PC-3 (cell line): ENCODE measurements around the gene XAGE1B. TPM values are rescaled to one million over a fixed set of nuclear protein-coding genes. Genes with fewer than 3 reads are reported as not detected.
"Not testable (repeated sequence)": the region's sequence is repeated elsewhere in the genome, so short reads cannot be mapped to it uniquely, and the experiment has no call there.

ENCODE experiments used
- ATAC-seq: fragments of 200-7000 bp; cut with Tn5 transposase; 2 replicates; pipeline ENCODE4 v1.9.1; 2020; ENCODE audit warnings: mild to moderate bottlenecking, moderate library complexity
- BruUV-seq: library from RNA; stranded (reverse); fragments of 400-500 nt; replicated peaks from 2 replicates; lab custom pipeline; 2021; lab: Mats Ljungman, UMichigan
- CTCF ChIA-PET: fragments of 300-600 bp; sonication (Branson Sonifier 250); formaldehyde crosslinking; loops from one replicate; lab custom pipeline; 2022; ENCODE audit warnings: antibody characterized with exemption; lab: Charles Lee
- POLR2A ChIA-PET: fragments of 300-600 bp; sonication (Branson Sonifier 250); formaldehyde crosslinking; loops from one replicate; lab custom pipeline; 2022; ENCODE audit warnings: antibody characterized with exemption; ENCODE audit not compliant: unreplicated experiment; lab: Charles Lee
- DNase-seq: peaks from one replicate; pipeline ENCODE4 v3.0.0-alpha.2; 2015
- H2AFZ ChIP-seq: fragments of 300-600 bp; sonication (generic); 2 replicates; pipeline ENCODE4 v1.6.0; 2016; ENCODE audit warnings: antibody characterized with exemption, low read length
- H3F3A ChIP-seq: fragments of 300-600 bp; sonication (generic); one replicate; pipeline ENCODE4 v1.6.0; 2017; ENCODE audit warnings: antibody characterized with exemption, low read length, control low read depth, mild to moderate bottlenecking; ENCODE audit not compliant: unreplicated experiment
- H3K27ac ChIP-seq: fragments of 300-600 bp; sonication (generic); 2 replicates; pipeline ENCODE4 v1.5.1; 2016; ENCODE audit warnings: mild to moderate bottlenecking, low read length
- H3K27me3 ChIP-seq: fragments of 300-600 bp; sonication (generic); 2 replicates; pipeline ENCODE4 v1.6.1; 2016; ENCODE audit warnings: low read length, mixed read lengths
- H3K36me3 ChIP-seq: fragments of 300-600 bp; sonication (generic); 2 replicates; pipeline ENCODE4 v1.6.1; 2016; ENCODE audit warnings: low read depth, mixed run types, low read length, mixed read lengths
- H3K4me1 ChIP-seq: fragments of 300-600 bp; sonication (generic); 2 replicates; pipeline ENCODE4 v1.5.1; 2016; ENCODE audit warnings: low read length; ENCODE audit not compliant: insufficient read depth
- H3K4me2 ChIP-seq: fragments of 300-600 bp; sonication (generic); 2 replicates; pipeline ENCODE4 v1.6.0; 2016; ENCODE audit warnings: low read length
- H3K4me3 ChIP-seq: fragments of 300-600 bp; sonication (generic); 2 replicates; pipeline ENCODE4 v1.5.1; 2016; ENCODE audit warnings: mild to moderate bottlenecking, low read length, mixed read lengths
- H3K79me2 ChIP-seq: fragments of 300-600 bp; sonication (generic); 2 replicates; pipeline ENCODE4 v1.6.1; 2017; ENCODE audit warnings: low read length, mixed read lengths
- H3K9ac ChIP-seq: fragments of 300-600 bp; sonication (generic); 2 replicates; pipeline ENCODE4 v1.6.0; 2016; ENCODE audit warnings: mild to moderate bottlenecking, low read length
- H3K9me2 ChIP-seq: fragments of 300-600 bp; sonication (generic); replicated peaks from 2 replicates; pipeline ENCODE4 v1.6.1; 2016; ENCODE audit warnings: mixed run types, low read length, mixed read lengths
- H3K9me3 ChIP-seq: fragments of 300-600 bp; sonication (generic); 2 replicates; pipeline ENCODE4 v1.6.1; 2016; ENCODE audit warnings: low read length, mixed read lengths
- H4K20me1 ChIP-seq: fragments of 300-600 bp; sonication (generic); 2 replicates; pipeline ENCODE4 v1.6.1; 2016; ENCODE audit warnings: low read length, mixed read lengths
- intact Hi-C: fragments of 100-400 bp; cut with micrococcal nuclease; formaldehyde crosslinking; loops from 2 replicates; pipeline ENCODE4 v1.9.0; 2023
- total RNA-seq: library from RNA; depleted of rRNA; stranded (reverse); fragments of >200 nt; gene quantifications from 2 replicates; pipeline ENCODE4 v1.2.3, GENCODE V29; 2014; rRNA removed

Gene XAGE1B
- total RNA-seq, 1 experiment from 2014 or later, result not detected

DNA sequence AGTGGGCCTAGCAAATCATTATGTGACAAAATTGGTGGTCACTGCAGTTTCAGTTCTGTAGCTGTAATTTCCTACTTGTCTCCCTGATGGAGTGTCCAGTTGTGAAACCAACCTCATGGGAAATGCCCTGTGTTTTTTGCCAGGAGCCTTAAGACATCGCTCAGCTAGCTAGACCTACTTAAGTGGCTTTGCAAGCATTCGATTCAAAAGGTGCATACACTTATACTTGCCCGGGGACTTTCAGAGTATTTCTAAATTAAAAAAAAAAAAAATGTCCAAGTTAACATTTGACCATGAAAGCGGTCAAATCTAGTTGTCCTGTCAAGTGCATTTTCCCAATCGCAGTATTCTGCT is 20.5 kb downstream of the XAGE1B start:
- ATAC-seq, H3K4me3 ChIP-seq, DNase-seq, POLR2A ChIA-PET, H3K36me3 ChIP-seq, H3K9me2 ChIP-seq, H4K20me1 ChIP-seq, BruUV-seq, H3K79me2 ChIP-seq, H3F3A ChIP-seq, intact Hi-C loops, H3K9ac ChIP-seq, H3K4me1 ChIP-seq, H2AFZ ChIP-seq, H3K27ac ChIP-seq, CTCF ChIA-PET, H3K27me3 ChIP-seq, H3K9me3 ChIP-seq, H3K4me2 ChIP-seq: not testable (repeated sequence)

DNA sequence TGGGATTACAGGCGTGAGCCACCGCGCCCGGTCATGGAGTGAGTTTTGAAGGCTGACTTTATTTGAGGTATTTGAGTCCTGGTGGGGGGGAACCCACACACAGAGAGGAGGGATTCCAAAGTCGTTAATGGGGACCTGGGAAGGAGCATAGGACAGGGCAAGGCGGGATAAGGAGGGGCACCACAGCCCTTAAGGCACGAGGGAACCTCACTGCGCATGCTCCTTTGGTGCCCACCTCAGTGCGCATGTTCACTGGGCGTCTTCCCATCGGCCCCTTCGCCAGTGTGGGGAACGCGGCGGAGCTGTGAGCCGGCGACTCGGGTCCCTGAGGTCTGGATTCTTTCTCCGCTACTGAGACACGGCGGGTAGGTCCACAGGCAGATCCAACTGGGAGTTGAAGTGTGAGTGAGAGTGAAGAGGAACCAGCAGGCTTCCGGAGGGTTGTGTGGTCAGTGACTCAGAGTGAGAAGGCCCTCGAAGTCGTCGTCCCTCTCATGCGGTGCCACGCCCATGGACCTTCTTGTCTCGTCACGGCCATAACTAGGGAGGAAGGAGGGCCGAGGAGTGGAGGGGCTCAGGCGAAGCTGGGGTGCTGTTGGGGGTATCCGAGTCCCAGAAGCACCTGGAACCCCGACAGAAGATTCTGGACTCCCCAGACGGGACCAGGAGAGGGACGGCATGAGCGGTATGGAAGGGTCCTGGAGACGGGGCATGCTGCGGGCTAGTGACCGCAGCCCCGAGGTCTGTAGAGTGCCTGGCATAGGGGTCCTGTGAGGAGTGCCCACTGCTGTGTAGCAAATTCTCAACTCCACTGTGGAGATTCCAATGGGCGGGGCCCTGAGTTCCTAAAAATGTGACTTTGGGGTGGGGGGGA is 21.1 kb downstream of the XAGE1B start, which contains the start of gene XAGE1A:
TSS of gene XAGE1A (plus strand) at position 264 of the 874 bp plus-strand sequence. CDS start 1,554 bp downstream, outside the sequence.
- CTCF ChIA-PET, BruUV-seq, H3K4me2 ChIP-seq, H3K79me2 ChIP-seq, H3K9ac ChIP-seq, H3K36me3 ChIP-seq, ATAC-seq, intact Hi-C loops, H3K9me3 ChIP-seq, H3K4me3 ChIP-seq, POLR2A ChIA-PET, H2AFZ ChIP-seq, H3K9me2 ChIP-seq, H3K4me1 ChIP-seq, DNase-seq, H3F3A ChIP-seq, H3K27me3 ChIP-seq, H3K27ac ChIP-seq, H4K20me1 ChIP-seq: not testable (repeated sequence)

DNA sequence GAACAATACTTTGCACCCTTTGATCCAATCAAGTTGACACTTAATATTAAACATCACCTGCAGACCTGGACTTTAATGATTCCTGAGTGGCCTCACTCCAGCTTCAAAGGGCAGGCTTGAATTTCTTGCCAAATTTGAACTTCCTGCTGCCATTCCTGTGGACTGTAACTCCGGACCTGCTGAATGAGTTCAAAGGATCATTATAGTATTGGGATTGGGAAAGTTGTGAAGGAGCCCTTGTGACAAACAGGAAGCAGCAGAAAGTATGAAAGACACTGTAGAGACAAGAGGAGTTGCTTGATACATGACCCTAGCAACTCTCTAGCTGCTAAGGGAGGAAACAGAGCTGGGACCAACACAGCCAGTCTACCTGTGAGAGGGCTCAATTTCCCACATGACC is 45.6 kb downstream of the XAGE1B start:
- H3K9me3 ChIP-seq, H3K27me3 ChIP-seq, H3K79me2 ChIP-seq, POLR2A ChIA-PET, H3K4me2 ChIP-seq, H3F3A ChIP-seq, H3K36me3 ChIP-seq, H3K9me2 ChIP-seq, BruUV-seq, H2AFZ ChIP-seq, intact Hi-C loops, H4K20me1 ChIP-seq, H3K27ac ChIP-seq, H3K4me1 ChIP-seq, ATAC-seq, CTCF ChIA-PET, DNase-seq, H3K4me3 ChIP-seq, H3K9ac ChIP-seq: not testable (repeated sequence)

Other genes with a start within 250 kb of the XAGE1B start
- not detected in 2 replicates for gene XAGE2, start 148.0 kb downstream of the XAGE1B start, total RNA-seq
- gene XAGE1A, start 21.3 kb downstream of the XAGE1B start, total RNA-seq, result not detected in 2 replicates
- gene SSX7, start 137.8 kb upstream of the XAGE1B start, total RNA-seq, result not detected in 2 replicates
- gene SSX2, start 190.1 kb upstream of the XAGE1B start, total RNA-seq, result not detected in 2 replicates
- not detected in 2 replicates for gene SSX2B, start 234.2 kb upstream of the XAGE1B start, total RNA-seq